SK-N-SH (cell line): ENCODE data around the gene MARCHF10. TPM values are rescaled to one million over a fixed set of nuclear protein-coding genes. Genes with fewer than 3 reads are reported as not detected.

Experiments
- CTCF ChIA-PET: fragments of 300-600, 350-600 bp; formaldehyde crosslinking; extraction: SDS; loops from one replicate; lab custom pipeline; 2021; lab: Yijun Ruan, JAX
- POLR2A ChIA-PET: fragments of 350-600 bp; sonication (Branson Sonifier 250); formaldehyde crosslinking; extraction: SDS; loops from one replicate; lab custom pipeline; 2020; ENCODE audit warnings: antibody characterized with exemption, inconsistent platforms; lab: Yijun Ruan, JAX
- DNase-seq: peaks from one replicate; pipeline ENCODE4 v3.0.0; 2012
- H2AFZ ChIP-seq: fragments of 200-600 bp; sonication (generic); 2 replicates; pipeline ENCODE4 v1.8.1; 2016; ENCODE audit warnings: antibody characterized with exemption, mild to moderate bottlenecking, low read depth
- H3F3A ChIP-seq: fragments of 200-600 bp; sonication (generic); replicated peaks from 2 replicates; pipeline ENCODE3; 2016; ENCODE audit warnings: antibody characterized with exemption, mild to moderate bottlenecking; ENCODE audit not compliant: insufficient read depth
- H3K27ac ChIP-seq, 2 experiments: fragments of 200-500 bp in 1 of 2; fragments of 200-600 bp in 1 of 2; sonication (Bioruptor generic) in 1 of 2; sonication (generic), shearing (Covaris generic) in 1 of 2; 2 replicates each; pipeline versions ENCODE4 v1.5.1 to v1.6.1; 2014 to 2016; ENCODE audit warnings: low read depth in 2 of 2, inconsistent platforms in 1 of 2, low read length in 1 of 2, mild to moderate bottlenecking in 1 of 2, mixed read lengths in 1 of 2
- H3K27me3 ChIP-seq: fragments of 200-600 bp; sonication (generic), shearing (Covaris generic); 2 replicates; pipeline ENCODE4 v1.6.1; 2016; ENCODE audit warnings: mixed run types; ENCODE audit not compliant: insufficient read depth
- H3K36me3 ChIP-seq, 2 experiments: fragments of 200-500 bp in 1 of 2; fragments of 200-600 bp in 1 of 2; sonication (Bioruptor generic) in 1 of 2; sonication (generic) in 1 of 2; replicated peaks in 1 of 2; 2 replicates each; pipeline versions ENCODE3 to v1.5.1; 2014 to 2016; ENCODE audit warnings: low read length in 1 of 2, mild to moderate bottlenecking in 1 of 2; ENCODE audit not compliant: insufficient read depth in 2 of 2, control insufficient read depth in 1 of 2
- H3K4me1 ChIP-seq, 2 experiments: fragments of 200-500 bp in 1 of 2; fragments of 200-600 bp in 1 of 2; sonication (Bioruptor generic) in 1 of 2; sonication (generic), shearing (Covaris generic) in 1 of 2; 2 replicates each; pipeline versions ENCODE4 v1.5.1 to v1.6.1; 2014 to 2016; ENCODE audit warnings: low read depth in 1 of 2, low read length in 1 of 2, mixed run types in 1 of 2; ENCODE audit not compliant: insufficient read depth in 2 of 2, control insufficient read depth in 1 of 2
- H3K4me2 ChIP-seq: fragments of 200-600 bp; sonication (generic), shearing (Covaris generic); 2 replicates; pipeline ENCODE4 v1.6.1; 2017; ENCODE audit warnings: mixed run types
- H3K4me3 ChIP-seq, 2 experiments: fragments of 200-500 bp in 1 of 2; fragments of 200-600 bp in 1 of 2; sonication (Bioruptor generic) in 1 of 2; sonication (generic), shearing (Covaris generic) in 1 of 2; 2 replicates each; pipeline versions ENCODE4 v1.5.1 to v1.8.1; 2014 to 2016; ENCODE audit warnings: low read depth in 2 of 2, inconsistent platforms in 1 of 2, low read length in 1 of 2, mild to moderate bottlenecking in 1 of 2, mixed read lengths in 1 of 2, moderate library complexity in 1 of 2
- H3K79me2 ChIP-seq: fragments of 200-600 bp; sonication (generic); 2 replicates; pipeline ENCODE4 v1.8.1; 2017; ENCODE audit warnings: mild to moderate bottlenecking; ENCODE audit not compliant: insufficient read depth
- H3K9ac ChIP-seq: fragments of 200-600 bp; sonication (generic); 2 replicates; pipeline ENCODE4 v1.6.1; 2017; ENCODE audit warnings: mixed run types
- H3K9me2 ChIP-seq: fragments of 200-600 bp; sonication (generic); 2 replicates; pipeline ENCODE4 v1.6.1; 2017; ENCODE audit warnings: mixed run types
- H3K9me3 ChIP-seq: fragments of 200-600 bp; sonication (generic); 2 replicates; pipeline ENCODE4 v1.6.1; 2017; ENCODE audit warnings: mixed run types, mild to moderate bottlenecking, moderate library complexity
- H4K20me1 ChIP-seq: fragments of 200-600 bp; sonication (generic); 2 replicates; pipeline ENCODE4 v1.6.1; 2017; ENCODE audit warnings: mild to moderate bottlenecking, mixed run types; ENCODE audit not compliant: insufficient read depth
- CHD2 ChIP-seq: fragments of 150-350 bp; IDR thresholded peaks from 2 replicates; pipeline ENCODE4 v1.6.1; 2018; ENCODE audit warnings: low read length; ENCODE audit not compliant: partially characterized antibody
- FOXM1 ChIP-seq: IDR thresholded peaks from 2 replicates; pipeline ENCODE4 v1.4.0; 2012; ENCODE audit warnings: low read depth, mild to moderate bottlenecking
- GABPA ChIP-seq: IDR thresholded peaks from 2 replicates; pipeline ENCODE4 v1.4.0; 2012; ENCODE audit warnings: low read depth, mild to moderate bottlenecking
- JUND ChIP-seq: IDR thresholded peaks from 2 replicates; pipeline ENCODE4 v1.4.0; 2012
- MEF2A ChIP-seq: IDR thresholded peaks from 2 replicates; pipeline ENCODE4 v1.4.0; 2012; ENCODE audit warnings: low read depth, borderline replicate concordance
- NFIC ChIP-seq: IDR thresholded peaks from 2 replicates; pipeline ENCODE4 v1.4.0; 2012; ENCODE audit warnings: borderline replicate concordance
- RCOR1 ChIP-seq: fragments of 150-350 bp; IDR thresholded peaks from 2 replicates; pipeline ENCODE4 v1.6.1; 2017; ENCODE audit warnings: antibody characterized with exemption, low read length
- RXRA ChIP-seq: IDR thresholded peaks from 2 replicates; pipeline ENCODE4 v1.4.0; 2012; ENCODE audit warnings: low read depth, mild to moderate bottlenecking, borderline replicate concordance
- SIN3A ChIP-seq: IDR thresholded peaks from 2 replicates; pipeline ENCODE4 v1.6.1; 2012; ENCODE audit warnings: low read depth, mild to moderate bottlenecking, low read length, moderate library complexity, borderline replicate concordance
- SMC3 ChIP-seq: IDR thresholded peaks from 2 replicates; pipeline ENCODE4 v1.6.1; 2012; ENCODE audit warnings: low read depth, low read length, improper control_type of control experiment
- TAF1 ChIP-seq: IDR thresholded peaks from 2 replicates; pipeline ENCODE4 v1.6.1; 2012; ENCODE audit warnings: low read depth, mild to moderate bottlenecking, low read length, moderate library complexity, borderline replicate concordance
- TCF12 ChIP-seq: IDR thresholded peaks from 2 replicates; pipeline ENCODE4 v1.4.0; 2012
- TEAD4 ChIP-seq: IDR thresholded peaks from 2 replicates; pipeline ENCODE4 v1.4.0; 2012; ENCODE audit warnings: mild to moderate bottlenecking, borderline replicate concordance; ENCODE audit not compliant: insufficient read depth
- WGBS: methylation state at CpG from one replicate; pipeline ENCODE4 v1.1.6; 2017; ENCODE audit warnings: low lambda C conversion rate; 5-methylcytosine and 5-hydroxymethylcytosine counted together
- polyA plus RNA-seq, 3 experiments: library from polyadenylated mRNA; depleted of rRNA; stranded (reverse); fragments of >200 nt; gene quantifications; 2 replicates each; pipeline ENCODE4 v1.2.3, GENCODE V29; 2012
- TF ChIP-seq, protein P1 (sequence below): fragments of 200-600 bp; sonication (generic); IDR thresholded peaks from 2 replicates; pipeline ENCODE4 v1.6.1; 2017; ENCODE audit warnings: antibody characterized with exemption, mild to moderate bottlenecking, moderate library complexity
- TF ChIP-seq, protein P2 (sequence below): IDR thresholded peaks from 2 replicates; pipeline ENCODE4 v1.4.0; 2012; ENCODE audit warnings: low read depth
- TF ChIP-seq, protein P3 (sequence below): IDR thresholded peaks from 2 replicates; pipeline ENCODE4 v1.4.0; 2012; ENCODE audit warnings: low read depth, borderline replicate concordance
- TF ChIP-seq, protein P4 (sequence below): fragments of 150-350 bp; IDR thresholded peaks from 2 replicates; pipeline ENCODE4 v1.6.1; 2017; ENCODE audit warnings: antibody characterized with exemption, low read length, low read depth, borderline replicate concordance
- TF ChIP-seq, protein P5 (sequence below): IDR thresholded peaks from 2 replicates; pipeline ENCODE4 v1.4.0; 2012; ENCODE audit warnings: low read depth, borderline replicate concordance

The MARCHF10 gene
- polyA plus RNA-seq, 1 of the 3 experiments (the other 2 are of a cell fraction) = 0.16 TPM

DNA sequence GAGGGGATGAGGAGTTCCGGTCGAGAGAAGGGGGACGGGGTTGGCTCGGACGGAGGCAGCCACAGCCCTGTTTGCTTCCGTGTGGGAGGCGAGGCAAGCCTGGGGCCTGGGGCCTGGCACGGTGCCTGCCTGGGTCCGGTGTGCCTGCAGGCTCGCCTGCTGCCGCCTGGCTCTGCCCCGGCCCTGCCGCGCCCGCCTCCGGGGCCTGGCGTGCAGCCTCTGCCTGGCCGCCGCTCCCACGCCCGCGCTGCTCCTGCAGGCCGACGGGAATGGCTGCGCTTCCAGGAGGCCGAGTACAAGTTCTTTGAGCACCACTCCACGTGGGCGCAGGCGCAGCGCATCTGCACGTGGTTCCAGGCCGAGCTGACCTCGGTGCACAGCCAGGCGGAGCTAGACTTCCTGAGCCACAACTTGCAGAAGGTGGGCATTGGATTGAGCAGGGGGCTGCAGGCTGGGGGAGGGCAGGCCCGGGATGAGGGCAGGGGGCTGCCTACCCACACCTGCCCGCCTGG is 127.5 kb downstream of the MARCHF10 start:
- ChIA-PET POLR2A (no interaction called here), CTCF (interaction anchor here (0.7 to 5.1 kb wide), 2 partner anchors 9 to 19 kb away, joined by 3 to 32 read pairs; no protein-coding TSS in a partner anchor)
- Histone ChIP-seq H3K9ac (no peak overlapping the region), H3K27me3 (no peaks in the 10 kb centered on the region), H3K9me3 (no peaks in the 10 kb centered on the region), H3K79me2 (peaks cover 11% of the 10 kb centered on the region; the same call in 1 of the 2 replicates), H3F3A (peaks cover 23% of the 10 kb centered on the region), H3K4me1 (no peaks in the 10 kb centered on the region; a peak in 1 of 4 replicates), H3K4me3 (no peak overlapping the region), H3K36me3 (peaks cover 75 to 88% of the 10 kb centered on the region in 2 experiments), H4K20me1 (0 out of 2 replicates have a peak, but pooled peaks cover 4% of the 10 kb centered on the region), H3K27ac (no peak overlapping the region), H3K4me2 (no peak overlapping the region), H2AFZ (no peak overlapping the region), H3K9me2 (no peaks in the 10 kb centered on the region)
- DNase-seq = no peak
- TF ChIP-seq RCOR1 (no peak), FOXM1 (no peak), SMC3 (no peak), TCF12 (no peak), TEAD4 (no peak), GABPA (no peak), RXRA (no peak), TAF1 (no peak)
- TF ChIP-seq, protein P1, sequence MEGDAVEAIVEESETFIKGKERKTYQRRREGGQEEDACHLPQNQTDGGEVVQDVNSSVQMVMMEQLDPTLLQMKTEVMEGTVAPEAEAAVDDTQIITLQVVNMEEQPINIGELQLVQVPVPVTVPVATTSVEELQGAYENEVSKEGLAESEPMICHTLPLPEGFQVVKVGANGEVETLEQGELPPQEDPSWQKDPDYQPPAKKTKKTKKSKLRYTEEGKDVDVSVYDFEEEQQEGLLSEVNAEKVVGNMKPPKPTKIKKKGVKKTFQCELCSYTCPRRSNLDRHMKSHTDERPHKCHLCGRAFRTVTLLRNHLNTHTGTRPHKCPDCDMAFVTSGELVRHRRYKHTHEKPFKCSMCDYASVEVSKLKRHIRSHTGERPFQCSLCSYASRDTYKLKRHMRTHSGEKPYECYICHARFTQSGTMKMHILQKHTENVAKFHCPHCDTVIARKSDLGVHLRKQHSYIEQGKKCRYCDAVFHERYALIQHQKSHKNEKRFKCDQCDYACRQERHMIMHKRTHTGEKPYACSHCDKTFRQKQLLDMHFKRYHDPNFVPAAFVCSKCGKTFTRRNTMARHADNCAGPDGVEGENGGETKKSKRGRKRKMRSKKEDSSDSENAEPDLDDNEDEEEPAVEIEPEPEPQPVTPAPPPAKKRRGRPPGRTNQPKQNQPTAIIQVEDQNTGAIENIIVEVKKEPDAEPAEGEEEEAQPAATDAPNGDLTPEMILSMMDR = no peak
- TF ChIP-seq, protein P2, sequence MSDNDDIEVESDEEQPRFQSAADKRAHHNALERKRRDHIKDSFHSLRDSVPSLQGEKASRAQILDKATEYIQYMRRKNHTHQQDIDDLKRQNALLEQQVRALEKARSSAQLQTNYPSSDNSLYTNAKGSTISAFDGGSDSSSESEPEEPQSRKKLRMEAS = no peak
- TF ChIP-seq, protein P3, sequence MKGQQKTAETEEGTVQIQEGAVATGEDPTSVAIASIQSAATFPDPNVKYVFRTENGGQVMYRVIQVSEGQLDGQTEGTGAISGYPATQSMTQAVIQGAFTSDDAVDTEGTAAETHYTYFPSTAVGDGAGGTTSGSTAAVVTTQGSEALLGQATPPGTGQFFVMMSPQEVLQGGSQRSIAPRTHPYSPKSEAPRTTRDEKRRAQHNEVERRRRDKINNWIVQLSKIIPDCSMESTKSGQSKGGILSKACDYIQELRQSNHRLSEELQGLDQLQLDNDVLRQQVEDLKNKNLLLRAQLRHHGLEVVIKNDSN = no peak
- TF ChIP-seq, protein P4, sequence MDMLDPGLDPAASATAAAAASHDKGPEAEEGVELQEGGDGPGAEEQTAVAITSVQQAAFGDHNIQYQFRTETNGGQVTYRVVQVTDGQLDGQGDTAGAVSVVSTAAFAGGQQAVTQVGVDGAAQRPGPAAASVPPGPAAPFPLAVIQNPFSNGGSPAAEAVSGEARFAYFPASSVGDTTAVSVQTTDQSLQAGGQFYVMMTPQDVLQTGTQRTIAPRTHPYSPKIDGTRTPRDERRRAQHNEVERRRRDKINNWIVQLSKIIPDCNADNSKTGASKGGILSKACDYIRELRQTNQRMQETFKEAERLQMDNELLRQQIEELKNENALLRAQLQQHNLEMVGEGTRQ = no peak
- WGBS = 92% methylated on average over 14 of the region's 36 CpGs

DNA sequence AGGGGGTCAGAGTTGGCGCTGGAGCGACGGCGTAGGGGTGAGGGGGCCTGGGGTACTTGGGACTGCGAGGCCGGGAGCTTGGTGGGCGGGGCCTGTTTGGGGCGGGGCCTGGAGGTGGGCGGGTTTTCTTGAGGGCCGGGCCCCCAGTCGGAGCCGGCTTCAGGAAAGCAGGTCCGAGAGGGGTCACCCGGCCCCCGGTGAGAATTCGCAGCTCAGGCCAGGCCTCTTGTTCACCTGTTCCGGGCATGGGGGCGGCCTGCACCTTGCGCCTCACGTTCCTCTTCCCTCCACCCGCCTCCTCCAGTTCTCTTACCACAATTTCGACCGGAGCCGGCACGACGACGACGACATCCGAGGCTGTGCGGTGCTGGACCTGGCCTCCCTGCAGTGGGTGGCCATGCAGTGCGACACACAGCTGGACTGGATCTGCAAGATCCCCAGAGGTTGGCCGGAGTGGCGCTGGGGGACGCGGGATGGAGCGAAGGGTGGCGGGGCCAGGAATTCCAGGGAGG is 128.2 kb downstream of the MARCHF10 start:
- no peak overlapping the region for H3K4me3 ChIP-seq
- H2AFZ ChIP-seq = no peak overlapping the region
- H3K4me2 ChIP-seq = no peak overlapping the region
- H3K27me3 ChIP-seq = no peaks in the 10 kb centered on the region
- H3K79me2 ChIP-seq = peaks cover 8% of the 10 kb centered on the region; the same call in 1 of the 2 replicates
- H3K36me3 ChIP-seq = peaks cover 77 to 85% of the 10 kb centered on the region in 2 experiments
- CTCF ChIA-PET = interaction anchor here (1.4 to 5.1 kb wide), 2 partner anchors 8 to 726 kb away, joined by 4 to 32 read pairs; no protein-coding TSS in a partner anchor
- POLR2A ChIA-PET = no interaction called here
- no peaks in the 10 kb centered on the region for H3K9me3 ChIP-seq
- H3K27ac ChIP-seq = no peak overlapping the region
- 95% methylated on average over 31 of the region's 37 CpGs for WGBS
- H3F3A ChIP-seq = peaks cover 17% of the 10 kb centered on the region
- H3K4me1 ChIP-seq = no peaks in the 10 kb centered on the region; a peak in 1 of 4 replicates
- peak; percentile 57 for DNase-seq
- H3K9ac ChIP-seq = no peak overlapping the region
- H4K20me1 ChIP-seq = 0 out of 2 replicates have a peak, but pooled peaks cover 4% of the 10 kb centered on the region
- H3K9me2 ChIP-seq = no peaks in the 10 kb centered on the region
- TF ChIP-seq GABPA (no peak), CHD2 (no peak), RCOR1 (no peak), JUND (no peak), SIN3A (no peak), NFIC (no peak), TEAD4 (no peak), MEF2A (no peak)
- TF ChIP-seq, protein P5, sequence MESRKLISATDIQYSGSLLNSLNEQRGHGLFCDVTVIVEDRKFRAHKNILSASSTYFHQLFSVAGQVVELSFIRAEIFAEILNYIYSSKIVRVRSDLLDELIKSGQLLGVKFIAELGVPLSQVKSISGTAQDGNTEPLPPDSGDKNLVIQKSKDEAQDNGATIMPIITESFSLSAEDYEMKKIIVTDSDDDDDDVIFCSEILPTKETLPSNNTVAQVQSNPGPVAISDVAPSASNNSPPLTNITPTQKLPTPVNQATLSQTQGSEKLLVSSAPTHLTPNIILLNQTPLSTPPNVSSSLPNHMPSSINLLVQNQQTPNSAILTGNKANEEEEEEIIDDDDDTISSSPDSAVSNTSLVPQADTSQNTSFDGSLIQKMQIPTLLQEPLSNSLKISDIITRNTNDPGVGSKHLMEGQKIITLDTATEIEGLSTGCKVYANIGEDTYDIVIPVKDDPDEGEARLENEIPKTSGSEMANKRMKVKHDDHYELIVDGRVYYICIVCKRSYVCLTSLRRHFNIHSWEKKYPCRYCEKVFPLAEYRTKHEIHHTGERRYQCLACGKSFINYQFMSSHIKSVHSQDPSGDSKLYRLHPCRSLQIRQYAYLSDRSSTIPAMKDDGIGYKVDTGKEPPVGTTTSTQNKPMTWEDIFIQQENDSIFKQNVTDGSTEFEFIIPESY = no peak
- TF ChIP-seq, protein P2 = no peak
